Peyer's patch (tissue), 4 donors: ENCODE results near the gene OMA1. TPM values are rescaled to one million over a fixed set of nuclear protein-coding genes. Genes with fewer than 3 reads are reported as not detected.

ENCODE experiments used
- DNase-seq, 3 donors: peaks; one replicate each; pipeline ENCODE4 v3.0.0-alpha.2; 2017 to 2019
- H3K27ac ChIP-seq, 4 donors: fragments of 200-600 bp; sonication (generic); one replicate each; pipeline ENCODE4 v1.5.1; 2016 to 2019
- H3K27me3 ChIP-seq, 2 donors: fragments of 200-600 bp; sonication (generic); one replicate each; pipeline ENCODE4 v1.5.1; 2019
- H3K36me3 ChIP-seq, 3 donors: fragments of 200-600 bp; sonication (generic); one replicate each; pipeline ENCODE4 v1.5.1; 2016 to 2019
- H3K4me1 ChIP-seq, 4 donors: fragments of 200-600 bp; sonication (generic); one replicate each; pipeline ENCODE4 v1.5.1; 2016 to 2019
- H3K4me3 ChIP-seq, 4 donors: fragments of 200-600 bp; sonication (generic); 1 replicate in 3 of 4; 2 replicates in 1 of 4; pipeline ENCODE4 v1.5.1; 2016 to 2019; ENCODE audit warnings: mild to moderate bottlenecking in 1 of 4
- H3K9me3 ChIP-seq, 4 donors: fragments of 200-600 bp; sonication (generic); one replicate each; pipeline ENCODE4 v1.5.1; 2016 to 2019; ENCODE audit warnings: mild to moderate bottlenecking in 1 of 4
- CTCF ChIP-seq, 6 experiments: fragments of 450-650 bp in 4 of 6; fragments of 200-600 bp in 2 of 6; sonication (generic) in 1 of 6; IDR thresholded peaks; one replicate each; pipeline ENCODE4 v1.5.1; 2017 to 2019; ENCODE audit warnings: antibody characterized with exemption in 6 of 6, mild to moderate bottlenecking in 3 of 6, moderate library complexity in 1 of 6
- POLR2A ChIP-seq, 2 donors: fragments of 450-650 bp; IDR thresholded peaks; one replicate each; pipeline ENCODE4 v1.5.1; 2017; ENCODE audit warnings: antibody characterized with exemption in 2 of 2, mild to moderate bottlenecking in 2 of 2, moderate library complexity in 2 of 2
- total RNA-seq, 4 donors: library from RNA; depleted of rRNA; stranded (reverse); fragments of >200 nt; gene quantifications; one replicate each; pipeline ENCODE4 v1.1.0, GENCODE V29; 2016

OMA1 gene
- total RNA-seq, 4 donors from 2014 or later, result 15.5 to 52.8 (median 17.6) TPM

- Histone ChIP-seq H3K4me3 (no peak overlapping the region), H3K27me3 (no peaks in the 10 kb centered on the region), H3K4me1 (no peaks in the 10 kb centered on the region), H3K9me3 (no peaks in the 10 kb centered on the region), H3K36me3 (no peaks in the 10 kb centered on the region), H3K27ac (no peak overlapping the region)
- DNase-seq, result no peak
- TF ChIP-seq CTCF (IDR thresholded peaks at IDR 0.05), result no peak
- no peak for TF ChIP-seq POLR2A (IDR thresholded peaks at IDR 0.05)
These were observed 86.1 kb downstream of the OMA1 start for GRCh38 chr1:58460469-58460868.

GRCh38 chr1:58459911-58460310 lies 86.6 kb downstream of the OMA1 start:
- no peaks in the 10 kb centered on the region for H3K9me3 ChIP-seq

GRCh38 chr1:58457023-58457635 lies 89.4 kb downstream of the OMA1 start:
- H3K27ac ChIP-seq, result no peak overlapping the region

More at GRCh38 chr1:58459911-58460310, 86.6 kb downstream of the OMA1 start:
- Histone ChIP-seq H3K27me3 (no peaks in the 10 kb centered on the region), H3K27ac (no peak overlapping the region), H3K36me3 (no peaks in the 10 kb centered on the region), H3K4me3 (no peak overlapping the region), H3K4me1 (no peaks in the 10 kb centered on the region)
- TF ChIP-seq POLR2A (IDR thresholded peaks at IDR 0.05) (no peak), CTCF (IDR thresholded peaks at IDR 0.05) (no peak)
- no peak for DNase-seq

GRCh38 chr1:58456470-58456869 lies 90.1 kb downstream of the OMA1 start:
- H3K27me3 ChIP-seq, result no peaks in the 10 kb centered on the region
- H3K4me3 ChIP-seq, result no peak overlapping the region

More at GRCh38 chr1:58457023-58457635, 89.4 kb downstream of the OMA1 start:
- H3K4me1 ChIP-seq, result no peaks in the 10 kb centered on the region
- no peak overlapping the region for H3K4me3 ChIP-seq
- DNase-seq, result no peak
- no peak for TF ChIP-seq CTCF (IDR thresholded peaks at IDR 0.05)
- no peaks in the 10 kb centered on the region for H3K27me3 ChIP-seq
- H3K36me3 ChIP-seq, result no peaks in the 10 kb centered on the region
- H3K9me3 ChIP-seq, result no peaks in the 10 kb centered on the region

GRCh38 chr1:58454807-58455206 lies 91.7 kb downstream of the OMA1 start:
- Histone ChIP-seq H3K4me3 (no peak overlapping the region), H3K36me3 (no peaks in the 10 kb centered on the region), H3K27ac (no peak overlapping the region), H3K4me1 (no peaks in the 10 kb centered on the region), H3K9me3 (no peaks in the 10 kb centered on the region), H3K27me3 (no peaks in the 10 kb centered on the region)
- TF ChIP-seq POLR2A (IDR thresholded peaks at IDR 0.05), result no peak
- TF ChIP-seq CTCF (IDR thresholded peaks at IDR 0.05), result no peak
- no peak for DNase-seq

More at GRCh38 chr1:58456470-58456869, 90.1 kb downstream of the OMA1 start:
- H3K9me3 ChIP-seq, result no peaks in the 10 kb centered on the region
- TF ChIP-seq CTCF (IDR thresholded peaks at IDR 0.05) (no peak), POLR2A (IDR thresholded peaks at IDR 0.05) (no peak)
- no peak overlapping the region for H3K27ac ChIP-seq
- no peak for DNase-seq
- H3K36me3 ChIP-seq, result no peaks in the 10 kb centered on the region
- no peaks in the 10 kb centered on the region for H3K4me1 ChIP-seq

GRCh38 chr1:58454385-58454784 lies 92.1 kb downstream of the OMA1 start:
- Histone ChIP-seq H3K27me3 (no peaks in the 10 kb centered on the region), H3K27ac (no peak overlapping the region), H3K9me3 (no peaks in the 10 kb centered on the region), H3K4me1 (no peaks in the 10 kb centered on the region), H3K4me3 (no peak overlapping the region), H3K36me3 (no peaks in the 10 kb centered on the region)
- DNase-seq, result no peak
- TF ChIP-seq POLR2A (IDR thresholded peaks at IDR 0.05), result no peak
- no peak for TF ChIP-seq CTCF (IDR thresholded peaks at IDR 0.05)
